Heart left ventricle (tissue), 16 donors: ENCODE data around the gene KRTAP24-1. TPM values are rescaled to one million over a fixed set of nuclear protein-coding genes. Genes with fewer than 3 reads are reported as not detected.

ENCODE experiments used
- ATAC-seq, 4 donors: fragments of 200-7000 bp; cut with Tn5 transposase; one replicate each; pipeline ENCODE4 v1.9.1; 2020 to 2022; ENCODE audit warnings: moderate library complexity in 4 of 4, mild to moderate bottlenecking in 3 of 4, moderate number of reproducible peaks in 1 of 4
- DNase-seq, 5 donors: peaks; one replicate each; pipeline ENCODE4 v3.0.0-alpha.2; 2020
- H3K27ac ChIP-seq, 12 donors: fragments of 200-600 bp; sonication (generic) in 4 of 12; one replicate each; pipeline versions ENCODE4 v1.5.0 to v1.8.0; 2016 to 2022; ENCODE audit warnings: mild to moderate bottlenecking in 2 of 12
- H3K27me3 ChIP-seq, 9 donors: fragments of 200-600 bp; sonication (generic) in 2 of 9; one replicate each; pipeline versions ENCODE4 v1.5.1 to v1.8.0; 2016 to 2022; ENCODE audit warnings: mild to moderate bottlenecking in 3 of 9
- H3K36me3 ChIP-seq, 9 donors: fragments of 200-600 bp; sonication (generic) in 2 of 9; one replicate each; pipeline versions ENCODE4 v1.5.0 to v1.8.0; 2018 to 2022; ENCODE audit warnings: mild to moderate bottlenecking in 2 of 9
- H3K4me1 ChIP-seq, 12 donors: fragments of 200-600 bp; sonication (generic) in 4 of 12; one replicate each; pipeline versions ENCODE4 v1.5.0 to v1.8.0; 2016 to 2022; ENCODE audit warnings: mild to moderate bottlenecking in 3 of 12
- H3K4me3 ChIP-seq, 12 donors: fragments of 200-600 bp; sonication (generic) in 4 of 12; one replicate each; pipeline versions ENCODE4 v1.5.0 to v1.8.0; 2017 to 2022; ENCODE audit warnings: mild to moderate bottlenecking in 9 of 12, moderate library complexity in 4 of 12
- H3K9me3 ChIP-seq, 12 donors: fragments of 200-600 bp; sonication (generic) in 4 of 12; one replicate each; pipeline versions ENCODE4 v1.5.0 to v1.8.0; 2016 to 2022; ENCODE audit warnings: mild to moderate bottlenecking in 1 of 12
- CTCF ChIP-seq, 12 donors: fragments of 200-600 bp; sonication (generic) in 4 of 12; IDR thresholded peaks; one replicate each; pipeline versions ENCODE4 v1.5.0 to v1.8.0; 2018 to 2022; ENCODE audit warnings: antibody characterized with exemption in 12 of 12, mild to moderate bottlenecking in 5 of 12
- POLR2A ChIP-seq, 2 donors: fragments of 450-650 bp; IDR thresholded peaks; one replicate each; pipeline ENCODE4 v1.6.1; 2017; ENCODE audit warnings: antibody characterized with exemption in 2 of 2, mild to moderate bottlenecking in 2 of 2, moderate library complexity in 2 of 2
- WGBS, 4 donors: extraction: QIAGEN DNeasy Blood & Tissue Kit in 2 of 4; methylation state at CpG; one replicate each; pipeline versions ENCODE4 v1.1.5 to v1.1.7; 2013 to 2018; 5-methylcytosine and 5-hydroxymethylcytosine counted together
- intact Hi-C, 10 donors: fragments of 100-400 bp; cut with DNase I; formaldehyde crosslinking; loops; one replicate each; pipeline versions ENCODE4 v1.11.1 to v1.14.2; 2022
- polyA plus RNA-seq, 2 donors: library from polyadenylated mRNA; stranded (reverse); fragments of 200-250 nt; gene quantifications; one replicate each; pipeline ENCODE4 v1.2.3, GENCODE V29; 2013
- total RNA-seq, 9 donors: library from RNA; depleted of rRNA in 2 of 9; stranded (reverse); fragments of >200 nt in 2 of 9; fragmentation: NEBNext Ultra II Directional in 3 of 9; extraction: Animal tissue kit (Norgen Biotek cat#: 25700) in 3 of 9; gene quantifications; one replicate each; pipeline versions ENCODE4 v1.1.0 to v1.2.4, GENCODE V29; 2016 to 2023
- donor health status: ischemic (EF 13 %, LVEDD 7.1; RV severe dilation, severe dysfunction).
- donor health status: healthy with polysubstance abuse.
- donor health status: DM: no; HTN: yes; CAD: no.
- donor health status: DM: no; HTN: no; CAD: no.
- donor health status: ischemic (EF 25% LVEDD 6.9; RV normal size, moderate dysfunction).
- donor health status: ischemic (EF 25% LVEDD 5.7; RV mildly dilated, moderate dysfunction).
- donor health status: healthy.
- donor health status: DM: yes; HTN: yes; CAD: no.
- donor health status: ischemic (EF 35%, LVEDD 5.7; RV mildly dilated, moderate dysfunction).
- donor health status: nonischemic (EF 11% LVEDD 7.7; RV severe dilation, severe dysfunction).
- donor health status: DM: yes; HTN: yes; CAD: no.
- donor health status: PGD.
- donor health status: ischemic (EF 29% LVEDD 5.4; RV normal size, mild dysfunction).
- donor health status: nonischemic (EF 23%, LVEDD 6.1; RV moderate dilation, normal function).

KRTAP24-1 gene
- total and polyA plus RNA-seq, 11 donors, result not detected

- Histone ChIP-seq H3K4me3 (no peak overlapping the region), H3K27ac (no peak overlapping the region), H3K36me3 (no peaks in the 10 kb centered on the region), H3K9me3 (no peaks in the 10 kb centered on the region), H3K4me1 (no peaks in the 10 kb centered on the region), H3K27me3 (no peaks in the 10 kb centered on the region)
- WGBS, 4 donors, result 52 to 66% (median 61%) methylated on average over 4 of the region's 4 CpGs
- no peak for TF ChIP-seq POLR2A (IDR thresholded peaks at IDR 0.05)
- peak in 8 of 12 donors; percentile 13 to 41 (median 30) for TF ChIP-seq CTCF (IDR thresholded peaks at IDR 0.05)
- intact Hi-C loops, result loop anchor here in 4 of 10 donors (2.0 to 10.0 kb wide), 3 partner anchors 183 to 213 kb away; no protein-coding TSS in a partner anchor
- ATAC-seq, result no peak
- DNase-seq, result no peak
Observed at GRCh38 chr21:30257773-30258172, 25.0 kb downstream of the KRTAP24-1 start.

DNA sequence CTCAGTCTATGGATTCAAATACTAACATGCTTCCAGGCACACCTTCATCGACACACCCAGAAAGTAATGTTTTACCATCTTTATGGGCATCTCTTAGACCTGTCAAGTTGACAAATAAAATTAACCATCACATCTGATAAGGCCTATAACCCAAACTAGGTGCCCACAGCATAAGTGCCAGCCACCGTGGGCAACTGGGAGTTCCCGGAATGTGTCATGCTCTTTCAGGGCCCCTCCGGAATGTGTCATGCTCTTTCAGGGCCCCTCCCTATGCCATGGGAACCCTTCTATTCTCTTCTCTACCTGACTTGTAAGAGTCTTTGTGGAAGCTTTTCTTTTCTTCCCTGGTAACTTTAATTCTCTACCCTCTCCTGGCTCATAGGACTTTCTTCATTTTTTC lies 26.6 kb downstream of the KRTAP24-1 start:
- Histone ChIP-seq H3K4me3 (no peak overlapping the region), H3K9me3 (peaks cover 0 to 7% (median 0%) of the 10 kb centered on the region in 12 donors), H3K27ac (no peak overlapping the region), H3K4me1 (no peaks in the 10 kb centered on the region), H3K27me3 (no peaks in the 10 kb centered on the region), H3K36me3 (no peaks in the 10 kb centered on the region)
- ATAC-seq, result no peak
- no peak for DNase-seq
- 79 to 88% (median 86%) methylated on average over 4 of the region's 4 CpGs for WGBS, 4 donors
- TF ChIP-seq POLR2A (IDR thresholded peaks at IDR 0.05), result no peak
- no peak for TF ChIP-seq CTCF (IDR thresholded peaks at IDR 0.05)
- intact Hi-C loops, result loop anchor here in 4 of 10 donors (2.0 to 10.0 kb wide), 3 partner anchors 181 to 211 kb away; no protein-coding TSS in a partner anchor

DNA sequence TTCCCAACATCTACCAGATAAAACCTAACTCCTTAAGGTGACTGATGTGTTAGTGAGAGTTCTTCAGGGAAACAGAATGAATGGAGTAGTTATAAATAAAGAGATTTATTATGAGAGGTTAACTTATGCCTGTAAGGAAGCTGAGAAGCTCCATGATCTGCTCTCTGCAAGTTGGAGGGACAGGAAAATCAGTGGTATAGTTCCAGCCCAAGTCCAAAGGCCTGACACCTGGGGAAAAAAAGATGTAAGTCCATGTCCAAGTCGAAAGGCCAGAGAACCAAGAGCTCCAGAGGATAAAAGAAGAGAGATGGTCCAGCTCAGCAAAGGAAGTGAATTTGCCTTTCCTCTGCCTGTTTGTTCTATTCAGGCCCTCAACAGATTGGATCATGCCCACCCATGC lies 27.1 kb downstream of the KRTAP24-1 start:
- 34 to 85% (median 58%) methylated on average over 1 of the region's 1 CpG for WGBS, 4 donors
- ATAC-seq (no peak), DNase-seq (no peak)
- intact Hi-C loops, result loop anchor here in 4 of 10 donors (2.0 to 10.0 kb wide), 3 partner anchors 181 to 211 kb away; no protein-coding TSS in a partner anchor
- TF ChIP-seq POLR2A (IDR thresholded peaks at IDR 0.05) (no peak), CTCF (IDR thresholded peaks at IDR 0.05) (no peak)
- Histone ChIP-seq H3K4me3 (no peak overlapping the region), H3K27me3 (no peaks in the 10 kb centered on the region), H3K27ac (no peak overlapping the region), H3K36me3 (no peaks in the 10 kb centered on the region), H3K4me1 (no peaks in the 10 kb centered on the region), H3K9me3 (peaks cover 0 to 7% (median 0%) of the 10 kb centered on the region in 12 donors)

DNA sequence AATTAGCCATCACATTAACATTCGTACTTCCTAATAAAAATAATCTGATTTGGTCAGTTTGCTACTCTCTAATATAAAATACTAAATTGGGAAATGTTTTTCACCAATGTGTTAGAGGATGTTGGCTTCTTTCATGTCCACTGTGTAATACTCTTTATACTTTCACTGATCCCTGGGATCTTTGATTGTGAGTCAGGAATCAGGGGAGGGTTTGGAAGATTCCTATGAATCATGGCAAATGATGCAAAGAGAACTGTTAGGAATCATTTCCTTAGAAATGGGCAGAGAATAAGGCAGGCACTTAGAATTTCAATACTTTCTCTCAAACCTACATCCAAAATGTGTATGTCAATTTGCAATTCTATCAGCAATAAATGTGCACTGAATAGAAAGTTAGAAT lies 31.0 kb downstream of the KRTAP24-1 start:
- Histone ChIP-seq H3K27me3 (no peaks in the 10 kb centered on the region), H3K4me3 (no peak overlapping the region), H3K9me3 (peaks cover 0 to 7% (median 0%) of the 10 kb centered on the region in 12 donors), H3K4me1 (no peaks in the 10 kb centered on the region), H3K36me3 (no peaks in the 10 kb centered on the region), H3K27ac (no peak overlapping the region)
- no peak for TF ChIP-seq CTCF (IDR thresholded peaks at IDR 0.05)
- TF ChIP-seq POLR2A (IDR thresholded peaks at IDR 0.05), result no peak
- 74 to 83% (median 78%) methylated on average over 1 of the region's 1 CpG for WGBS, 4 donors
- no peak for DNase-seq
- ATAC-seq, result no peak
- intact Hi-C loops, result loop anchor here in 3 of 10 donors (10.0 kb wide), 2 partner anchors 177 to 207 kb away; no protein-coding TSS in a partner anchor
